Activated T-helper 9 cell treated with anti-CD3 and anti-CD28 coated beads, Interleukin-2, amount 50 U/mL, for 16 hours (primary cell): ENCODE data around the gene CROT.

Experiments used
- DNase-seq: peaks from one replicate; pipeline ENCODE4 v3.0.0-alpha.2; 2020; ENCODE audit warnings: low read depth

Gene CROT

GRCh38 chr7:87416682-87417587, 71.5 kb downstream of the CROT start:
- peak; percentile 13 for DNase-seq

GRCh38 chr7:87420173-87420572, 74.7 kb downstream of the CROT start:
- no peak for DNase-seq

- no peak for DNase-seq
Measured at GRCh38 chr7:87424075-87424474, 78.6 kb downstream of the CROT start.

- DNase-seq = no peak
Measured at GRCh38 chr7:87426160-87426559, 80.7 kb downstream of the CROT start.

- DNase-seq = no peak
Measured at GRCh38 chr7:87427288-87427687, 81.8 kb downstream of the CROT start.

- no peak for DNase-seq
Measured at GRCh38 chr7:87432536-87432935, 87.1 kb downstream of the CROT start.

GRCh38 chr7:87435546-87435945, 90.1 kb downstream of the CROT start:
- DNase-seq = no peak

GRCh38 chr7:87445897-87446296, 100.4 kb downstream of the CROT start:
- DNase-seq = no peak

- no peak for DNase-seq
Measured at GRCh38 chr7:87447116-87447635, 101.7 kb downstream of the CROT start.

GRCh38 chr7:87448388-87448787, 102.9 kb downstream of the CROT start:
- DNase-seq = no peak
